Caki2 (cell line): ENCODE measurements around the gene IGSF21. TPM values are rescaled to one million over a fixed set of nuclear protein-coding genes. Genes with fewer than 3 reads are reported as not detected.
"Not testable (repeated sequence)": the region's sequence is repeated elsewhere in the genome, so short reads cannot be mapped to it uniquely, and the experiment has no call there.

Source experiments
- DNase-seq: peaks from one replicate; pipeline ENCODE4 v3.0.0-alpha.2; 2015; ENCODE audit warnings: low read depth
- in situ Hi-C: cut with HindIII; loops from 2 replicates; pipeline ENCODE4 v1.10.0; 2016; ENCODE audit warnings: low sequenced_read_pairs, low pct_unique_long_range_greater_than_20kb, mixed read lengths
- total RNA-seq: library from RNA; depleted of rRNA; stranded (reverse); fragments of >200 nt; shearing (Covaris generic); gene quantifications from 2 replicates; pipeline ENCODE4 v1.2.3, GENCODE V29; 2014; ENCODE audit warnings: low replicate concordance

IGSF21 gene
- total RNA-seq, 1 experiment from 2014 or later: not detected

DNA sequence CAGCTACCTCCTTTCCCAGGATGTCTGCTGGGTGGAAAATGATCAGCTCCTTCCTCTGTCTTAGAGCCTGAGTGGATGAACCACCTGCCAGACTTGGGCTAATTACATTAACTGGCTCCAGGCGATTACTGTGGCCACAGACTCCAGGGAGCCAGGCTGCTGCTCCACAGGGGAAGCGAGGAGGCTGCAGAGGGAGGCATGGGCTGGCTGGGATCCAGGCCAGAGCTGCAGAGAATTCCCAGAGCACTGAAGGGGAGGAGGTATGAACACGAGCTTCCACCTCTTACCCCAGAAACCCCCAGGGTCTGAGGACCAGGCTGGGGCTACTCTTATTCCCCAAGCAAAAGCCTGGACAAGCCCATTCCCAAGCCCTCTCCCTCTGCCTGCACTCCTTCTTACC, 237.2 kb downstream of the IGSF21 start:
- DNase-seq: no peak

DNA sequence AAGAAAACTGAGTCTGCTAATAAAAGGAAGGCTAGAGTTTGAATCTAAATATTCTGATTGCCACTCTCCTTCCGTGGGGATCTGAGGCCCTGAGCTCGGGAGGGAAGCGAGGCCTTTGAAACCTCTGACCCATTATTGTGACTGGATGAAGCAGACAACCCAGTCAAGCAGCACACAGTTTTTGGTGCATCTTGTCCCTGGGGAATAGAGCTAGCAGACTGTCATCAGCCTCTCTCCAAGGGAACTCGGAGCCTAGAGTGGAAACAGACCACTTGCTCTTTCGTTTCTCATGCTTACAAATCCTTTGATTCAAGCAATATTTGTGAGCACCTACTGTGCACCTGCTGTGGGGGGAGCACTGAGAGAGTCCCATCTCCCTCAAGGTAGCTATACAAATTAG, 240.0 kb downstream of the IGSF21 start:
- DNase-seq: no peak
- in situ Hi-C loops: no loop called here

More for the DNA sequence above, 237.2 kb downstream of the IGSF21 start:
- in situ Hi-C loops: no loop called here

DNA sequence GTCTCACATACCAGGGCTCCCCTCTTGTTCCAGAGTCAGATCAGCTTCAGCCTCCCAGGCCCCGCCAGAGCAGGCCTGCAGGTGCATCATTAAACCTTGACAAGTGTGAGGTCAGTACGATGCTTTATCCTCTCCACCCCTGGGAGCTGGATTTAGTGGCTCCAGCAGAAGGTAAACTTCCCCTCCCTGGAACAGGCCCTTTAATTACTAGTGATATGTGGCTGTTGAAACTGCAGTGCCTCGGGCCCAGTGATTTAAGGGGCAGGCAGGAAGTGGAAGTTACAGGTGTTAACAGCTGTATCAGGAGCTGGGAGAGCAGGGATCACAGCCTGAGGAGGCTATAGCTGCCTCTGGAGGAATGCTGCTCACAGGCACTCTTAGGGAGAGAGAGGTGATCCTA, 240.8 kb downstream of the IGSF21 start:
- no peak for DNase-seq
- in situ Hi-C loops: no loop called here

DNA sequence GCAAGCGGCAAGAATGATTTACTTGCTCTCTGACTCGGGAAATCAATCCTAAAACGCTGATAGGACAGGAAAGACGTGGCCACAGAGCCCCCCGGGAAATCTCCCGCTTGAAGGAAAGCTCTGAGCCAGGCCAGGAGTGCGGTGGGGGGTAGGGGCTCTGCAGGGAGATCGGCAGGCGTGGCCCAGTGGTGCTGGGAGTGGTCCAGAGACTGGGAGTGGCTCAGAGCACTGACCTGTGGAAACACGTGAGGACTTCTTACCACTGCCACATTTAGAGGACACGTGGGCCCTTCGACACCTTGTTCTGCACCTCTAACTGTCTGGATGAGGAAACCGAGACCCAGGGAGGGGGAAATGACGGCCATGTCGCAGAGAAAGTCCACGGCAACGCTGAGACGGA, 243.1 kb downstream of the IGSF21 start:
- DNase-seq: no peak
- in situ Hi-C loops: no loop called here

DNA sequence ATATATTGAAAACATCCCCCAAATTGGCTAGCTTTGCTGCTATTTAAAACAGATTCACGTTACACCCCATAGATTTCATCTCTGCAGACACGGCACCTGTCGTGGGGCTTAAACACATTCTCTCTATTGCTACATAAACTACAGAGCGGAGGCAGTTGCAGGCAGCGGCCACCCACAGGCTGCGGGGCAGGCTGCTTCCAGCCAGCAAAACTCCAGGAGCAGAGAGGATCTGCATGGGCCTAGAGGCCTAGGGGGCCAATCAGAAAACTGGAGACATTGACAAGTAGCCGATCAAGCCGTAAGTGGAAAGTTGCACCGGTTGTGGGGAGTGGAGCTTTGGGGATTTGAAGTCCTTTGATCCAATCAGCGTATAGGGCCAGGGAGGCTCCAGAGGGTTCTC, 244.1 kb downstream of the IGSF21 start:
- in situ Hi-C loops: no loop called here
- no peak for DNase-seq

DNA sequence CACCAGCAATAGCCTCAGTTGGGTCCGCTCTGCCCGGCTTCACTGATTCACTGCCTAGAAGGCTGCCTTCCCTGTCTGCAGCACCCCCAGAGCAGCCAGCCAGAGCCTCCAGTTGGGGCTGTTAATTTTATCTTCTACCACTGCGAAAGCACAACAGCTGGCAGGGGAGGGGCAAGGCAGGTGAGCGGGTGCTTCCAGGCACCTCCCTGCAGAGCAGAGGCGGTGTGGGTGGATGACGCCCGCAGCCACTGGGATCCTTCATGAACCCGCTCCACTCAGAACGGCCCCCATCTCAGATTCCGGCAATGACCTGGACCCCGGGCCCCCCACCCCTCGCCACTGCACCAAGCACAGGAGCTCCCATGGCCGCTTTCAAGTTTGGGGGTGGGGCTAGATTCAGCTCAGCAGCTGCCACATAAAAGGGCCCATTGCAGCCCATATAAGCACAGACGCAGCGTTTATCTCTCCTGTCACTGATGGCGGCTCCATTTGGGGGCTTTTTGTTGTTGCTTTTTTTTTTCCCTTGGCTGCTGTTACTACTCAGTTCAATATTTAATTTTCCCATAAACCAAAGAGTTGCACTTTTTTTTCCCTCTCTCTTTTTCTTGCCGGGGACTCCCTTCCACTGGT, 245.2 kb downstream of the IGSF21 start:
- no peak for DNase-seq
- in situ Hi-C loops: no loop called here

DNA sequence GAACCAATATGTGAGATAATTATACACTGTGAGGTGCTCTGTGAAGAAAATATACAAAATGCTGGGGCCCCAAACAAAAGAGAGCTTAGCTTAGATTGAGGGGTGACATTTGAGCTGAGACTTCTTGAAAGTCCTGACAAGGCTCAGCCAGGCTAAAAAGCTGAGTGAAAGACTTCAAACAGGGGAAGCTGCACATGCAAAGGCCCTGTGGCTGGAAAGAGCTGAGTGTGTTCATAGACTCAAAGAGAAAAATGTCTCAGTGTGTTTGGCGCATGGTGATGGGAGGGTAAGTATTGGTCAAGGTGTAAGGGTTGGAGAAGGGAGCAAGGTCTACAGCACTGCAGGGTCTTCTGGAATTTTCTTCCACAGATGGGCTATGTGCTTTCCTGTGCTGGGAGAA, 245.9 kb downstream of the IGSF21 start:
- in situ Hi-C loops: no loop called here
- DNase-seq: no peak

DNA sequence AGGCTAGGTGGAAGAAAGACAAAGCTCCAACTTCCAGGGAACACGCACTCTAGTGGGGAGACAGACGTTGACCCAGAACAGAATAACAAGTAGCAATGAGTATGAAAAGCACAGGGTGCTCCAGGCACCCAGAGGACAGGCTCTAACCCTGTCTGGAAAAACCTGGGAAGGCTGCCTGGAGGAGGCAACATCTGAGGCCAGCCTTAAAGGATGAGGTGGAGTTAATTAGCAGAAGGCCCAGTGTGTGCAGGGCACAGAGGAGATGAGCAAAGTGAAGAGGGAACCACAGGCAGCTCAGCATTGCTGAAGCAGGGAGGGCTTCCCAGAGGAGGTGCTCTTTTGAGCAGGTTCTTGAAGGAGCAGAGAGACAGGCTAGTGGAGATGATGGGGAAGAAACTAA, 246.4 kb downstream of the IGSF21 start:
- DNase-seq: no peak
- in situ Hi-C loops: no loop called here

DNA sequence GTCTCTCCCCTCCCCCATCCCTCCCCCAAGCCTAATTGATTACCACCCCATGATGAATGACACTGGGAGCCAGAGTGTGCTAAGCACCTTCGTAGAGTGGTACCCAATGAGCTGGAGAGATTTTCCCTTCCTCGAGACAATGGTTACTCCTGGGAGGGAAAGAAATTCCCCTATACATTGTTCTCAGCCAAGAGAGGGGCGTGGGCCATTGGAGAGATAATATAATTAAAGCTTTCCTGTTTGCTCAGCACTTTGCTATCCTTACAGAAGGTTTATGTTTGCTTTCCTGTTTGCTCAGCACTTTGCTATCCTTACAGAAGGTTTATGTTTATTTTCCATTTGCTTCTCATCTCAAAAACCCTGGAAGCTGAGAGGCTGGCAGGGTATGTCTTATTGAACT, 247.0 kb downstream of the IGSF21 start:
- in situ Hi-C loops: no loop called here
- DNase-seq: no peak

DNA sequence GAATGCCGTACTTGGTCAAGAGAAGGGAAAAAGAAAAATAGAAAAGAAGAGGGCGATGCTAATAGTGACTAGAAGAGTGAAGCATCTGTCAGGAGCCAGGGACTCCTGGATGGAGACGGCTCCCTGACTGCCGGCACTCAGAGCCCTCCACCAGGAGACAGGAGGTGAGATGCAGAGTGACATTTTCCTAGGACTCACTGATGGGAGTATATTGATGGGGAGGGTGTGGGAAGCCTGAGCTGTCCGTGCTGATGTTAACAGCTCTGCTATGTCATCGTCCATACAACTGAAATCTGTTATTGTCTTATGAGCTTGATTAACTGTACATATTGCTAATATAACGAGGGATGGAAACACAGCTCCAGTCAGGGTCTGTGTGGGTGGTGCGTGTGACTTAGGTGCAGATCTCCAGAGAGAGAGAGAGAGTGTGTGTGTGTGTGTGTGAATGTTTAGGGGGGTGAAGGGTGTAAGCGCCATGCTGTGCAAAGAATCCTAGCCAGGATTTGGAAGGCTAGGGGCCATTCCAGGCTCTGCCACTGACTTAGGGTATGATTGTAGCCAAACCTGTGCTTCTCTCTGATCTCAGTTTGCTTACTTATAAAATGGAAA, 250.1 kb downstream of the IGSF21 start:
- in situ Hi-C loops: no loop called here
- no peak for DNase-seq

DNA sequence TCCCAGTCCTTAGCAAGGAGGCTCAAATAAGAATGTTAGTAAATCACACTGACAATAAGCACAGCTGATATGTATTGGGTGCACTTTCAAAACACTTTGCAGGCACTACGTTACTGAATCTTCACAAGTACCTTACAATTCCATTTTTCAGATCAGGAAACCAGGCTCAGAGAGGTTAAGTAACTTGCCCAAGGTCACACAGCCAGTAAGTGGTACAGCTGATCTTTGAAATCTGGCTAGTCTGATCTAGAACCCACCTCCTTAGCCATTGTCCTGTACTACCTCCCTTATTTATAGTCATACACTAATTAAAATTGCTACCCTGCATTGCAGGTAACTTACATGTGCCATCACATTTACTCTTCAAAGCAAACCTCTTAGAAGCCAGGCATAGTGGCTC, 251.0 kb downstream of the IGSF21 start:
- DNase-seq: no peak
- in situ Hi-C loops: no loop called here

DNA sequence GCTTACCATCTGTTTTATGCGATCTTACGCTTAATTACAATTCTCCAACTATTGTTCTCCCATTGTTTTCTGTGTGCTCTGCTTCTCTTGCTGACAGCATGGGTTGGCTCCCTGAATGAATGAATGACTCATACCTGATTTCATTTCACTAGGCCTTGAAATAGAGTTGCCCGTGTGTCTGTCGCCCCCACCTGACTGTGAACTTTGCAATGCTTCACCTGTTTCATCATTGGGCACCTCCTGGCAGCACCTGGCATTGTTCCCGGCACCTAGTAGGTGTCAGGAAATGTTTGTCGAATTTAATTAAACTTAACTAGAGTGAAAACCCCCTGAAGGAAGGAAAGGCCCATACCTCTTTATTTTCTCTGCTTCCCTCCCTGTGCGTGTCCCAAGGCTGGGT, 252.7 kb downstream of the IGSF21 start:
- in situ Hi-C loops: no loop called here
- DNase-seq: no peak

DNA sequence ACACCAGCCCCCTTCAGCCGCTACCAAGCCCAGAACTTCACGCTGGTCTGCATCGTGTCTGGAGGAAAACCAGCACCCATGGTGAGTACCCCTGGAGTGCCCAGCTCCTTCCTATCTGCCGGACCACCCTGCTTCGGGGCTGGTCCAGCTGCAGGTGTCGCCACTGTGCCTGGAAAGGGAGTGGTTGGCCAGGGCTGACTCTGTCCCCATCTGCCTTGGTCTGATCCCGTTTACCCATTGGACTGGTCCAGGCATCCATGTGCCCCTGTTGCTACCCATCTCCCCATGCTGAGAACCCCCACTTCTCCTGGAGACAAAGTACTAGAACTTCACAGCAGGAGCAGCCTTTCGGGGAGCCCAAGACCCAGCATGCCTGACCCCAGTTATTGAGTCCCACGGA, 254.6 kb downstream of the IGSF21 start:
- in situ Hi-C loops: no loop called here
- no peak for DNase-seq

DNA sequence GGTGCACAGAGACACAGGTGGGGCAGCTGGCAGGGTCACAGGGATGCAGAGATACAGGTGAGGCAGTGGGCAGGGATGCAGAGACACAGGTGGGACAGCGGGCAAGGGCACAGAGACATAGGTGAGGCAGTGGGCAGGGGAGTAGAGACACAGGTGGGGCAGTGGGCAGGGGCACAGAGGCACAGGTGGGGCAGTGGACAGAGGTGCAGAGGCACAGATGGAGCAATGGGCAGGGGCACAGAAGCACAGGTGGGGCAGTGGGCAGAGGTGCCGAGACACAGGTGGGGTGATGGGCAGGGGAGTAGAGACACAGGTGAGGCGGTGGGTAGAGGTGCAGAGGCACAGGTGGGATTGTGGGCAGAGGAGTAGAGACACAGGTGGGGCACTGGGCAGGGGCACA, 255.8 kb downstream of the IGSF21 start:
- no peak for DNase-seq
- in situ Hi-C loops: no loop called here

DNA sequence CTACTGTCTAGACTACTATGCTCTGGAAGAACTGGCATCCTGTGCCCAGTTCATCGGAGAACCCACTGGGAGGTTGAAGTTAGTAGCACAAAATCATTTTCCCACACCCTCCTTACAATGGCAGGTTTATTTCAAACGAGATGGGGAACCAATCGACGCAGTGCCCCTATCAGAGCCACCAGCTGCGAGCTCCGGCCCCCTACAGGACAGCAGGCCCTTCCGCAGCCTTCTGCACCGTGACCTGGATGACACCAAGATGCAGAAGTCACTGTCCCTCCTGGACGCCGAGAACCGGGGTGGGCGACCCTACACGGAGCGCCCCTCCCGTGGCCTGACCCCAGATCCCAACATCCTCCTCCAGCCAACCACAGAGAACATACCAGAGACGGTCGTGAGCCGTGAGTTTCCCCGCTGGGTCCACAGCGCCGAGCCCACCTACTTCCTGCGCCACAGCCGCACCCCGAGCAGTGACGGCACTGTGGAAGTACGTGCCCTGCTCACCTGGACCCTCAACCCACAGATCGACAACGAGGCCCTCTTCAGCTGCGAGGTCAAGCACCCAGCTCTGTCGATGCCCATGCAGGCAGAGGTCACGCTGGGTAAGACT, 257.6 kb downstream of the IGSF21 start:
- in situ Hi-C loops: no loop called here
- DNase-seq: no peak

DNA sequence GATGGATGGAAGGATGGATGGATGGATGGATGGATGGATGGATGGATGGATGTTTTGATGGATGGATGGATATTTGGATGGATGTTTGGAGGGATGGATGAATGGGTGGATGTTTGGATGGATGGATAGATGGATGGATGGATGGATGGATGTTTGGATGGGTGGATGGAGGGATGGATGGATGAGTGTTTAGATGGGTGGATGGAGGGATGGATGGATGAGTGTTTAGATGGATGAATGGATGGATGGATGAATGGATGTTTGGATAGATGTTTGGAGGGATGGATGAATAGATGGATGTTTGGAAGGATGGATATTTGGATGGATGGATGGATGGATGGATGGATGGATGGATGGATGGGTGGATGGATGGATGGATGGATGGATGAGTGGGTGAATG, 264.9 kb downstream of the IGSF21 start:
- in situ Hi-C loops, DNase-seq: not testable (repeated sequence)

DNA sequence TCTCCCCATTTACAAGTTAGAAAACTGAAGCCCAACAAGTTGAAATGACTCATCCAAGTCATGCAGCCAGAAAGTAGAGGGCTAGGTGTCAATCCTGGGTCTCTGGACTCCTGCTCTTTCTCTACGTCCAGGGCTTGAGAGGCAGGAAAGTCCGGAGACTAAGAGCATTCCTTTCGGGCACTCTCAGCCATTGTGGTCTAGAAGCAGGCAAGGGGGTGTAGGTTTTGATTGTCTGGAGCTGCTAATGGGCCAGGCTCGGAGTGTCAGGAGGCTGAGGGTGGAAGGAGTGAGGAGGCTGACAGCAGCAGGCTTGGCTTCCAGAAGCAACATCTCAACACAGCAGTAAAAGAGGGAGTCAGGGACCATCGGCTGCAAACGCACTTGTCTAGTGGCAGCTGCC, 265.6 kb downstream of the IGSF21 start:
- in situ Hi-C loops: no loop called here

DNA sequence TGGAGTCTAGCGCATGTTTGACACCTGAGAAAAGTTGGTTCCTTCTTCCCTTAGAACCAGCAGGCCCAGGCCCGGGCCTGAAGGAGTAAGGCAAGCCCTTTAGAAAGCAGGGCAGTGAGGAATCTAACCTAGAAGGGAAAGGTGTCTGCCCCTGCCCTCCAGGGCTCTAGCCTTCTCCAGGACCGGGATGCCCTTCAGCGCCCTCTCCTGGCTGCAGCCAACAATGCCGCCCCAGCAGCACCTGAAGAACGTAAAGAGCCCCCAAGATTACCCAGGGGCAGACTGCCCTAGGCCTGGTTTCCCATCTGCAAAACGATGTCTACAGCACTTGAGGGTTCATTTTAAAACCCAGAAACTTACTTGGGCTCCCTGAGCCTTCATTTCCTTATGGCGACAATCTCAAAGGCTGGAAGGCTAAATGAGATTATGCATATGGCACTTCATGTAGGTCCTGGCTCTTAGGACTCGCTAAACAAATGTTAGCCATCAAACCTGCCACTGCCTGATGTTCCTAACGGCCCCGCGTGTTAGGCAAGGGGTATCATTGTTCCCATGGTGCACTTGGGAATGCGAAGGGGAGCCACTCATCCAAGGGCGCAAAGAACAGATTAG, 266.4 kb downstream of the IGSF21 start:
- no peak for DNase-seq
- in situ Hi-C loops: no loop called here

More for the DNA sequence above, 265.6 kb downstream of the IGSF21 start:
- DNase-seq: no peak

DNA sequence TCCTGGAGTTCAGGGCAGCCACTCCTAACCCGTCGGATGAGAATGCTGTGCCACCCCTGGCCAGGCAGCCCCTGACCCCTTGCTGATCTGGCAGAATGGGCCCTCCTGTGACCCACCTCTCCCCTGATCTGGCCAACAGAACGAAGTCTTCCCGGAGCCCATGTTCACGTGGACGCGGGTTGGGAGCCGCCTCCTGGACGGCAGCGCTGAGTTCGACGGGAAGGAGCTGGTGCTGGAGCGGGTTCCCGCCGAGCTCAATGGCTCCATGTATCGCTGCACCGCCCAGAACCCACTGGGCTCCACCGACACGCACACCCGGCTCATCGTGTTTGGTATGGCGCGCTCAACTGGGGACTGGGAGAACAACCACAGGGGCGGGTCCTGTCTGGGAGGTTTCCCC, 269.1 kb downstream of the IGSF21 start:
- in situ Hi-C loops: no loop called here
- no peak for DNase-seq

DNA sequence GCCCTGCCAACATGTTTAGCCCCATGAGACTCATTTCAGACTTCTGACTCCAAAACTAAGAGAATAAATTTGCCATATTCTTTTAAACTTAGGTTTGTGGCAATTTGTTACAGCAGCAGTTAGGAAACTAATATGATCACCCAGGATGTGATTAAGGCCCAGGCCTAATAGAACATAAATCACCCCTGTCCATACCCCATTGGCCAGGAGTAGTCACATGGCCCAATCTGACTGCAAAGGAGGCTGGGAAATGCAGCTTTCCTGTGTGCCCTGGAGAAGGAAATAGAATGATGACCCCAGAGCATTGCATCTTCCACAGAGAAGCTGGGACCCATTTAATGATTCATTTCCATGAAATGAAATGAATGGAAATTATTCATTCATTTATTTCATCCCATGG, 272.7 kb downstream of the IGSF21 start:
- in situ Hi-C loops: no loop called here
- DNase-seq: no peak
